GM12864 (cell line): ENCODE results near the gene PRDM2.
A peak's percentile ranks its signal among the peaks of the same experiment; 100 is the strongest.

Source experiments
- DNase-seq: peaks from one replicate; pipeline ENCODE4 v3.0.0-alpha.2; 2011; ENCODE audit warnings: low read depth
- H3K4me3 ChIP-seq: 2 replicates; pipeline ENCODE4 v1.5.1; 2011; ENCODE audit warnings: mild to moderate bottlenecking, low read depth, low read length, control low read depth
- CTCF ChIP-seq: IDR thresholded peaks from 2 replicates; pipeline ENCODE4 v1.5.1; 2011; ENCODE audit warnings: low read depth, mild to moderate bottlenecking, moderate library complexity, low read length, control low read depth, inconsistent platforms; ENCODE audit errors: missing control alignments

Gene PRDM2

GRCh38 chr1:13802782-13803545 lies 103.0 kb downstream of the PRDM2 start:
- DNase-seq, result no peak
- H3K4me3 ChIP-seq, result no peak overlapping the region
- TF ChIP-seq CTCF, result no peak

- DNase-seq, result no peak
- H3K4me3 ChIP-seq, result no peak overlapping the region
- no peak for TF ChIP-seq CTCF
Observed at GRCh38 chr1:13803546-13804239, 103.7 kb downstream of the PRDM2 start.

DNA sequence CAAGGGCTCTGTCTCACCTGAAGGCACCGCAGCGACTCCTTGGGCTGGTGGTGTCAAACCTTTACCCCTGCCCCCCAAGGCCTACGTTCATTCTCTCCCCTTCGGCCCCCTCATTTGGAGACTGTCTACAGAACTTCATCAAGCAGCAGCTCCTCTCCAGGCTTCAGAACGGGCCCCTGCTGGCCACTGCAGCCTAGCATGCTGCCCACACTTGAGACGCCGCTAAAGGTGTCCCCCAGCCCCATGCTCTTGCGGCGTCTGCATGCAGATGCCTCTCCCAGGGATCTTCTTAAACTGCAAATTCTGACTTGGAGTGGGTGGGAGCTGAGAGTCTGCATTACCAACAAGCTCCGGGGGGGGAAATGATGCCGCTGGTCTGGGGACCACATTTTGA lies 104.2 kb downstream of the PRDM2 start:
- no peak for DNase-seq
- no peak overlapping the region for H3K4me3 ChIP-seq
- no peak for TF ChIP-seq CTCF

DNA sequence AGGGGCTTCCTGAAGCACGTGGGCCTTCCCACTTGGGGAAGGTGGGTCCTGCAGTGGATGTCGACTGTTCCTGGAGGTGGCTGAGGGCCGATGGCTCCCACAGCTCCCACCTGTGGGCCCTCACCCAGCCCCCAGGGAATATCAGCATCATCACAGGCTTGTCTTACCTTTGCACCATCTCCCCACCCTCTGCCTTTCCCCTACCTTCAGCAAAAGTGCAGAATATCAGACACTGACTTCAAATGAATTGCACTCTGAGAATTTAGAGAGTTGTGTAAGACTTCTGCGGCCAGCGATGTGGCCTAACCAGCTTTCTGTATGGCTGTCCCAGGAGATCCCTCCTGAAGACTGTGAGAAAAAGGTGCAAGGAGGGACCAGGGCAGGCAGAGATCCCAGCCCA lies 105.4 kb downstream of the PRDM2 start:
- no peak for DNase-seq
- no peak overlapping the region for H3K4me3 ChIP-seq
- TF ChIP-seq CTCF, result no peak

GRCh38 chr1:13806108-13806507 lies 106.1 kb downstream of the PRDM2 start:
- TF ChIP-seq CTCF, result no peak
- no peak for DNase-seq
- H3K4me3 ChIP-seq, result no peak overlapping the region

DNA sequence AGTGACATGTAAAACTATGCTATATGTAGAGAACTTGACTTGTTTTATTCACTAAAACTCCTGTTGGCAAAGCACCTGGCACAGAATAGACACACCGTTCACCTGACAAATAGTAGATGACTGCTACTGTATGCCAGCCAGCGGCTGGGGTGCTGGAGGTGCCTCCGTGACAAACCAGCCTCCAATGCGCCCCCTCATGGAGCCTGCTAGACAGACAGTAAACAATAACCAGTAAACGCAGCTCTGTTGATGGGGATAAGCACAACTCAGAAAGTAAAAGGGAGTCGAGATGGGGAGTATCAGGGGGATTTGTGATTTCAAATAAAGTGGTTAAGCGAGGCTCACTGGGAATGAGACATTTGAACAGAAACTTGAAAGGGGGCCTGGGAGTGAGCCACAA lies 107.2 kb downstream of the PRDM2 start:
- no peak for DNase-seq
- H3K4me3 ChIP-seq, result no peak overlapping the region
- peak; percentile 72 for TF ChIP-seq CTCF
